ENCODE measurements around the gene NOTUM. TPM values are rescaled to one million over a fixed set of nuclear protein-coding genes. Genes with fewer than 3 reads are reported as not detected.
A peak's percentile ranks its signal among the peaks of the same experiment; 100 is the strongest.

NOTUM gene
- total and polyA plus RNA-seq, 9 of the 15 experiments (the other 6 are each of a cell fraction or from before 2014, with no cell fraction given) = 0.03 to 14.0 (median 4.1) TPM

GRCh38 chr17:81967533-81968395, 6.8 kb upstream of the NOTUM start (continued):
- TF ChIP-seq NEUROD1 (IDR thresholded peaks at IDR 0.05; ENCODE audit: borderline replicate concordance, low read depth, low read length, partially characterized antibody) (peak; percentile 38), TEAD4 (IDR thresholded peaks at IDR 0.05; ENCODE audit: low read length) (no peak), TEAD4 (CRISPR knock-in tag; IDR thresholded peaks at IDR 0.05; ENCODE audit: borderline replicate concordance) (no peak), RBFOX2 (IDR thresholded peaks at IDR 0.05; ENCODE audit: low read depth, low read length) (peak; percentile 58), ZNF184 (CRISPR knock-in tag; IDR thresholded peaks at IDR 0.05) (no peak), ZNF354B (CRISPR knock-in tag; IDR thresholded peaks at IDR 0.05) (no peak), CREB3 (tag; conservative IDR thresholded peaks at IDR 0.05; ENCODE audit: low read depth) (no peak), E2F6 (IDR thresholded peaks at IDR 0.05; ENCODE audit: borderline replicate concordance in 1 of 2, extremely low read depth in 1 of 2, insufficient read depth in 1 of 2, insufficient read length in 1 of 2, low read depth in 1 of 2, low read length in 1 of 2, poor library complexity in 1 of 2, severe bottlenecking in 1 of 2) (peak; percentile 82 to 92), CREM (IDR thresholded peaks at IDR 0.05; ENCODE audit: low read depth) (peak; percentile 62), MAZ (CRISPR knock-in tag; conservative IDR thresholded peaks at IDR 0.05 in 1 of 2, IDR thresholded peaks at IDR 0.05 in 1 of 2) (peak; percentile 73 to 78), PTBP1 (IDR thresholded peaks at IDR 0.05; ENCODE audit: low read depth, low read length) (no peak), REST (IDR thresholded peaks at IDR 0.05; ENCODE audit: borderline replicate concordance) (peak; percentile 48), REST (CRISPR knock-in tag; IDR thresholded peaks at IDR 0.05; ENCODE audit: low read depth) (no peak), MNT (conservative IDR thresholded peaks at IDR 0.05) (peak; percentile 90 to 93), PHF20 (IDR thresholded peaks at IDR 0.05; ENCODE audit: partially characterized antibody) (peak; percentile 31)
